HG02943 (cell line): ENCODE measurements around the gene BBS4.
A peak's percentile ranks its signal among the peaks of the same experiment; 100 is the strongest.
"Not testable (repeated sequence)": the region's sequence is repeated elsewhere in the genome, so short reads cannot be mapped to it uniquely, and the experiment has no call there.

Experiments used
- ATAC-seq: cut with Tn5 transposase; IDR thresholded peaks from one replicate; pipeline ENCODE4 v1.9.1; 2021; ENCODE audit warnings: mild to moderate bottlenecking, low read depth, moderate library complexity; ENCODE audit not compliant: unreplicated experiment

Gene BBS4, protein sequence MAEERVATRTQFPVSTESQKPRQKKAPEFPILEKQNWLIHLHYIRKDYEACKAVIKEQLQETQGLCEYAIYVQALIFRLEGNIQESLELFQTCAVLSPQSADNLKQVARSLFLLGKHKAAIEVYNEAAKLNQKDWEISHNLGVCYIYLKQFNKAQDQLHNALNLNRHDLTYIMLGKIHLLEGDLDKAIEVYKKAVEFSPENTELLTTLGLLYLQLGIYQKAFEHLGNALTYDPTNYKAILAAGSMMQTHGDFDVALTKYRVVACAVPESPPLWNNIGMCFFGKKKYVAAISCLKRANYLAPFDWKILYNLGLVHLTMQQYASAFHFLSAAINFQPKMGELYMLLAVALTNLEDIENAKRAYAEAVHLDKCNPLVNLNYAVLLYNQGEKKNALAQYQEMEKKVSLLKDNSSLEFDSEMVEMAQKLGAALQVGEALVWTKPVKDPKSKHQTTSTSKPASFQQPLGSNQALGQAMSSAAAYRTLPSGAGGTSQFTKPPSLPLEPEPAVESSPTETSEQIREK

DNA sequence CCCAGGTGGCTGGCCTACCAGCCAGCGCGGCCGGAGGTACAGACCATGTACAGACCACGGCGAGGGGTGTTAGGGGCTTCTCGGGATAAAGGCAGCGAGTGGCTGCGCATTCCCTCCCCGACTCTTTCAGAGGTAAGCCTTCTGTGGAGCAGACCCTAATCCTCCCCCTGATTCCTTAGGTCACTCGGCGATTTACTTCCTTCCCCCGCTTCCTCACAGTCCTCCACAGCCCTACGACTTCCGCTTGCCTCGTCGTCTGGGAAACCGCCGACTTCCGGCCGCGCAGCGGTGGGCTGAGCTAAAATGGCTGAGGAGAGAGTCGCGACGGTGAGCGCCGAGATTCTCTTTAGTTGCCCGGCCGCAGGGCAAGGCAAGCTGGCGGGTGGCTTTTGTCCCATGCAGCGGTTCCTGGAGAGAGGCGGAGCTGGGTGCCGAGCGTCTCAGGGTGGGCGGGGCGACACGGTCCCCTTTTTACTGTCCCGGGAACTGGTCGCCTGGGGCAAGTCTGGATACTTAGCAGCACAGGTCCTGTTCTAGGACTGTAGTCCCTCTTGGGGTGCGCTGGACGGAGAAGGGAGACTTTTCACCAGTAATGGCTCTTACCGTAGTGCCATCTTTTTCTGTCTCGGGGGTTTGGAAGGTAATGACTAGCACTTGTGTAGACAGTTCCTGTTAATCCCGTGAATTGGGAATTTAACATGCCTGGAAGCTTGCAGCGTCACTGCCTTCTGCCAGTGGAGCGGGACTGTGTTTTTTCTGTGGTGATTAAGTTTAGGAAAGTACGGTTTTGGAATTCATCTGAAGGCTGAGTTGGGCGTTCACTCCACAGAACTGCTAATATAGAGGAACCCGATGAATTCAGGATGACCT is at the start of gene BBS4, which contains the start of gene HIGD2B:
Gene BBS4, plus strand, starts transcription at position 283 of the 870 bp plus-strand sequence. Its CDS starts 21 bp downstream, at position 304.
Gene HIGD2B, minus strand, starts transcription at position 258 of the 870 bp plus-strand sequence. CDS start 9,808 bp downstream, outside the sequence.
- ATAC-seq: peak; percentile 85

DNA sequence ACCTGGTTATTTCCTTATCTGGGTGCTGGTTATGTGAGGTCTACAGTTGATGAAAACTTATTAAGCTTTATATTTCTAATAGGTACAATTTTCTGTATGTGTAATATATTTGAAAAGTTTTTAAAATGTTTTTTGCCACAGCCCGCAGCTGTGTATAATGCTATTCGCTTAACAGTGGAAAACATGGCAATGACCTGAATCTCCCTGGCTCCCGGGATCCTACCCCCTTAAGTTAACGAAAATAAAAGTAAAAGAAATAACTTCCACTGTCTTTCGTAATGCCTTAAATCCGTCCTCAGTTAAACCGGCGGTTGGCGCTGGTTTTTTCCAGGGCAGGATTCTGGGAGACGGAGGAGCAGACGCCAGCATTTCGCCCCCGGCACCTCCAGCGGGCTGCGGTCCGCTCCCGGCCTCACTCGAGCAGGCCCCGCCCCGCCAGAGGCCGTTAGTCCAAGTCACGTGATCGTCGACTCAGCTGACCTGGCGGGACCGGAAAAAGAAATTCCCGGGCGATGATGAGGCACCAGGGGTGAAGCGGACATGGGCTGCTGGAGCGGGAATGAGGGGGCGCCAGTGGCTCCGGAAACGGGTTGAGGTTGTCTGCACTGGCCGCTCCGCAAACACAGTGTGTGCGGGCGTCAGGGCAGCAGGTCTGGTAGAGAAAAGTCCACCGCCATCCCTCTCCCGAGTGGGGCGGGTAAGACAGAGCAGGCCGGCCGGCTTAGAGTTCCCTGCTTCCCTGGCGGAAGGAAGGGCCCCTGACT is 49.3 kb upstream of the BBS4 start:
- peak; percentile 69 for ATAC-seq

DNA sequence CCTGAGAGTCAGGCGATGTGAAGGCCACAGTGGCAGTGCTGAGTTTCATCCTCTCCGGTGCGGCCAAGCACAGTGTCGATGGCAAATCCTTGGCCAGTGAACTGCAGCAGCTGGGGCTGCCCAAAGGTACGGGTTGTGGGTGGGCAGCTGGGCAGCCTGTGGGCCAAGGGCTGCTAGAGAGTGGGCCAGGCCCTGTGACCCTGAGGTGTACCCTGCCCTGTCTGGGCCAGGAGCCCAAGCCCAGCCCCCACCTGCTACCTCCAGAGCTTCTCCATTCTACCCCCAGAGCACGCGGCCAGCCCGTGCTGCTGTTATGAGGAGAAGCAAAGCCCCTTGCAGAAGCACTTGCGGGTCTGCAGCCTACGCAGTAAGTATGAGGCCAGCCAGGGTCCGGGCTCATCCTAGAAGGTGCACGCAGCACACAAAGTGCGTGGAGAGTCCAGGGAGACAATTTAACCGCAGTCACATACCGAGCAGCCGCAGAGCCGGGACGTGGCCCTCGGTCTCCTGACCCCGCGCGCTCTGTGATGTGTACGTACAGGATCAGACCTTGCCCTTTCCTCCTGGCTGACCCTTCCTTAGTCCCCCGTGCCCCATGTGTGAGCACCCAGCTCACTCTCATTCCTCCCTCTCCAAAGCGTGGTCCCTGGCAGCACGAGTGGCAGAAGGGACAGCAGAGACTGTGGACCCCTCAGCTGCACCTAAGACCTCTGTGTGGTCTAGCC is 46.1 kb upstream of the BBS4 start:
- ATAC-seq: not testable (repeated sequence)

DNA sequence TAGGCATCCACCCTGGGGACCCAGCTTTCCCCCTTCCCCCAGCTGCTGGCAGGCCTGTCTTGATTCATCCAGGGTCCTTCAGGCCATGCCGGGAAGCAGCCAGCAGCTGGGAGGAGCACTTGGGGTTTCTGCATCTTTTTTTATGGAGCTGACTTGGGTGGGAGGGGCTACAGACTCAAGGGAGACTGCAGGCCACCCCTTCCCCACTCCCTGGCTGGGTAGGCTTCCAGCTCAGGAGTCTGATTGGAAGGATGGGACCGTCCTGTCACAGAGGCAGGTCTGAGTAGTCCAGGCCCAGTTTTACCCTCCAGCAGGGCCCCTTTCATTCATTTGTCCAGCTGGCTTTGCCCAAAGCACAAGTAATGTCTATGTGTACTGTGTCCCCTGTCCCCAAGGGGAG is 43.7 kb upstream of the BBS4 start:
- ATAC-seq: not testable (repeated sequence)

DNA sequence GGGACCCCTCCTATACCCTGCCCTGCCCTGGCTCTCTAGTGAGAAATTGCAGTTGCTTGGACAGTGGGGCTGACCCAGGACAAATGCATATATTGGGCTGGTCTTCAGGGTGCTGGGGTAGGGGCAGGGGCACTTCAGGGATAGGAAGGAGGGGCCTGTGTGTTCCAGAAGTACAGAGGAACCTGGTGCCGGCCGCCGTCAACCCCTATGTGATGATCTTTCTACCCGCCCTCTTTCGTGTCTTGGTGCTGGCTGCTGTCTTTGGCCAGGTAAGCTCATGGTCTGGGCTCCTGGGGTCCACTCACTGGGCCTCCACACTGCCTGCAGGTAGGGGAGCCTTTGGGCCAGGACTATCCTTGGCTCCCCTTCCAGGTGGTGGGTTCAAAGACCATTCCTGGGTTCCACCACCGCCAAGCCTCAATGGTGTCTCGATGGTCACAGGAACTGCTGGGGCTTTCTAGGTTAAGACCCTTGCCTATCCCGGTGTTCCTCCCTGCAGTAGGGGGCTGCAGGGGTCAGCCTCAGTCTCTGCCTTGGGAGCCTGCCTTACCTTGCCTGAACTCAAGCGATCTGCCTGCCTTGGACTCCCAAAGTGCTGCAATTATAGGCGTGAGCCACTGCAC is 37.3 kb upstream of the BBS4 start:
- not testable (repeated sequence) for ATAC-seq

DNA sequence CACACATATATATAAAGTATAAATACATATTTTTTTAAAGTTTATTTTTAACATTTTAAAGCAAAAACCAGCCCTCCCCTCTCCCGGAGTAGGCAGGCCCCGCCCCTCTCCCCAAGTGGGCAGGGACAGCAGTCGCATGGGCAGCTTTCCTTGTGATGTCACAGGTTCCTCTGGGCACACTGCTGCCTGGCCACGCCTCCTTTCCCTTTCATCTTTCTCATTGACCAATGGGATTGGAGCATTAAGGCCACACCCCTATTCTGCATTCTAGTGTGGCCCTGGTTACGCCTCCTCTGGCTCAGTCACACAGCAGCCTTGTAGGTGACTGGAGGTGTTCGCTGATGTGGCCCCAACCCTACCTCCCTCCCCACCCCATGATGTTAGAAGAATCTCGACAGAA is 31.6 kb upstream of the BBS4 start, which contains the start of gene GOLGA6B:
Gene GOLGA6B, plus strand, starts transcription at position 301 of the 400 bp plus-strand sequence. Its CDS starts 41 bp downstream, at position 342.
- ATAC-seq: not testable (repeated sequence)

DNA sequence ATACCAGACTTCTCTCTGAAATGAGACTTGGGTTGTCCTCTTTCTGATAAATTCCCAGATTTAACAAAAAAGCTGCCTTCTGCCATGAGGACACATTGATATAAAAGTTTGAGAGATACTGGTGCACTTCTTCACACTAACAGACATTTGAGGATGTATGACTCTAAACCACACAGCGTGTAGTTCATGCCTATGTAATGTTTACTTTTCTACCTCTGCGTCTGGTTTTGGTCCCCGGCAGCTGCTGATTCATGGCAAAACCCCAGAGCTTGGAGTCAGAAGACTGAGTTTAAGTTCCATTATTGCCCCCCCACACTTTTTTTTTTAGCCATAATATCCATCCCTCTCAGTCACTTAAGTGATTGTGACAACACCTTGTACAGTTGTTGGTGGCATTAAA is 30.0 kb upstream of the BBS4 start:
- not testable (repeated sequence) for ATAC-seq

DNA sequence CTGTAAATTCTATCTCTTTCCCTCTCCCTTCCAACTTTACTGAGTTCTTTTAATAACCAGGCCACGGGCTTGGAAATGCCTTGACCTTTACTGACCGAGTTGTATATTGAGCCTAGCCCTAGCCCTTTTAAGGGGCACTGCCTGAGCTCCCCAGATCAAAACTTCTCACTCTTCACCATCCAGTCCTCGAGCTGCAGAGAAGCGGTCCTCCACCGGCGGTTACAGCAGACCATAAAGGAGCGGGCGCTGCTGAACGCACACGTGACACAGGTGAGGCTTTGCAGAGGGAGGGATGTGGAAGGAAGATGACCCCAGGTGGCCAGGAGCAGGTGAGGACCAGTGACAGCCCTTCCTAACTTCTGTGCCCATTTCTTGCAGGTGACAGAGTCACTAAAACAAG is 24.9 kb upstream of the BBS4 start:
- not testable (repeated sequence) for ATAC-seq

DNA sequence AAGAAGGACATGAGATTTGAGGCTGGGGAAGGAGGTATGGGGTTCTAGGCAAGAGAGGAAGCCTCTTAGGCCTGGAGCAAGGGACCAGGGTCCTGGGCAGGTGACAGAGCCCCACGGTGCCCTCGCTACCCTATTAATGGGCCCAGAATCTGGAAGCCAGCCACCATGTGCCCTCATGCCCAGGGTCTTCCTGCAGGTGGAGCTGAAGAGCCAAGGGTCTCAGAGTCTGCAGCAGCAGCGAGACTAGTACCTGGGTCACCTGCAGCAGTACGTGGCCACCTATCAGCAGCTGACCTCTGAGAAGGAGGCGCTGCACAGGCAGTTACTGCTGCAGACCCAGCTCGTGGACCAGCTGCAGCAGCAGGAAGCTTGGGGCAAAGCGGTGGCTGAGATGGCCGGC is 22.1 kb upstream of the BBS4 start:
- ATAC-seq: not testable (repeated sequence)

DNA sequence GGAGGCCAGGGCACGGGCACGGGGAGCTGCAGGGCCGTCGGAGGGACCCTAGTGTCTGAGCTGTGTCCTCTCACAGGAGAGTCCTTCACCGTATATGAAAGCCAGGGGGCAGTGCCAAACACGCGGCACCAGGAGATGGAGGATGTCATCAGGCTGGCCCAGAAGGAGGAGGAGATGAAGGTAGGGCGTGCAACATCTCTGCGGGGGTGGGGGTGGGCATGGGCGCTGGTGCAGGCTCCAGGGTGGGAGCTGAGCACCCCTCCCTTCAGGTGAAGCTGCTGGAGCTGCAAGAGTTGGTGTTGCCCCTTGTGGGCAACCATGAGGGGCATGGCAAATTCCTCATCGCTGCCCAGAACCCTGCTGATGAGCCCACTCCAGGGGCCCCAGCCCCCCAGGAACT is 20.3 kb upstream of the BBS4 start:
- ATAC-seq: not testable (repeated sequence)

DNA sequence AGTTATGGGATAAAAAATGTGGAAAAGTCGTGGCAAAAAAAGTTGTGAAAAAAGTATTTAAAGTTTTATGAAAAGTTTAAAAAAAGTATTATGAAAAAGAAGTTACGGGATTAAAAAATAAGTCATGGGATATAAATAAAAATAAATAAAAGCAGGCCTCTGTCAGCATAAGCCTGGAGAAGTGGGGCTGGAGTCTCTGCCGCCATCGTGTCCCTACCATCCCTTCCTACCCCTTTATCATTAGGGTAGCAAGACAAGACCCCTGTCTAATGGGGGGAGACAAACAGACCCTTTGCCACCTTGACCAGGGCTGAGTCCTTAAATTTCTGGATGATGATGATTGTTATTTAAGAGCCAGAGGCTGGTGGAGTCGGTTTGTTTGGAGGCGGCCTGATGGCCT is 16.2 kb upstream of the BBS4 start:
- not testable (repeated sequence) for ATAC-seq

DNA sequence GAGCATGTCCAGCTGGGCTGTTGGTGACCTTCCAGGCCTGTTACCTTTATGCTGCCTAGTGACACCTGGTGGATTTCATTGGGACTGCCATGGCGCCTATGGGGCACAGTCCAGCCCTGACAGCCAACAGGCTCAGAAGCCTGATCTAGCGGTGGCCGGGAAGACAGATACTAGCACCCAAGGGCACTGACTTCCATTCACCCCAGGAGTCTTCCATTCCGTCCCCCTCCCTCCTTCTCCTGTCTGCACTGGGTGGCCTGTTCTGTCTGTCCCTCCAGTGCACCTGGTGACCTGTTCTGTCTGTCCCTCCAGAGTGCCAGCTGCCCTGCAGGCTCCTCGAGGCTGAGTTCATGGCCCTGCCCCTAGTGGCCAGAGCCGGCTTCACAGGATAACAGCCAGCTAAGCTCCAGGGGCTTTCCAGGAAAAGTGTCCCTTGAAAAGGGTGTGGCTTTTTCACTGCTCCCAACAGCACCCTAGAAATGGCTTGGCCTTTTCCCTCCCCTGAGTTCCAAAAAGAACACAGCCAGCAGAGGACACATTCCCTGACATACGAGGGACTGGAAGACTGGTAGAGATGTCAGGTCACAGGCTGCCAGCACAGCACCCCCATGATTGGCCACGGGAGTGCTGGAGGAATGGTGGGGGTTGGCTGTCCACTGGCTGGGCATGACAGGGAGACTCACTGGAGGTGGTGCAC is 15.2 kb upstream of the BBS4 start:
- not testable (repeated sequence) for ATAC-seq

DNA sequence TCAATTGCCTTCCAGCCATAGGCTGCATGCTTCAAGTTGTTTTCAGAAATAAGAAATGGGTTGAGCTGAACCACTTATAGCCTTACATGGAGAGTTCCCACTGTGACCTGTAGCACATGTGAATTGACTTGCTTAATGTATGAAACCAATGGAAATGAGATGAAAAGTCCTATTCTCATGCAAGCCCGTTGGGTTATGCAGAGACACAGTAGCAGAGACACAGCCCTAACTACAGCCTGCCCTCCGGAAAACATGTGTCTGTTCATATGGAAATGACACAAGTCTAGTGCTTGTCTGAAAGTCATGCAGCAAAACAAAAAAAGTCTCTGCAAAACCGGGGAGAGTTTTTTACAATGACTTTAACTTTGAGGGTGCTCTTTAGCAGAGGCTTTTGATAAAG is 14.5 kb upstream of the BBS4 start:
- ATAC-seq: no peak

DNA sequence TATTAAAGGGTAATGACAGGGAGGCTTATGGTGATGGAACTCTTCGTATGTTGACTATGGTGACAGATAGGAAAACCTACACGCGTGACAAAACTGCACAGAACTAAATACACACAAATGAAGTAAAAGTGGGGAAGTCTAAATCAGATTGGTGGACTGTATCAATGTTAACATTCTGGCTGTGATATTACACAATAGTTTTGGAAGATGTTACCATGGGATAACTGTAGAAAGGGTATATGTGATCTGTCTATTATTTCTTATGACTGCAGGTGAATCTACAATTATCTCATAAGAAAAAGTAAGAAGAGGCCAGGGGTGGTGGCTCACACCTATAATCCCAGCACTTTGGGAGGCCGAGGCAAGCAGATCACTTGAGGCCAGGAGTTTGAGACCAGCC is 9.2 kb upstream of the BBS4 start:
- no peak for ATAC-seq

DNA sequence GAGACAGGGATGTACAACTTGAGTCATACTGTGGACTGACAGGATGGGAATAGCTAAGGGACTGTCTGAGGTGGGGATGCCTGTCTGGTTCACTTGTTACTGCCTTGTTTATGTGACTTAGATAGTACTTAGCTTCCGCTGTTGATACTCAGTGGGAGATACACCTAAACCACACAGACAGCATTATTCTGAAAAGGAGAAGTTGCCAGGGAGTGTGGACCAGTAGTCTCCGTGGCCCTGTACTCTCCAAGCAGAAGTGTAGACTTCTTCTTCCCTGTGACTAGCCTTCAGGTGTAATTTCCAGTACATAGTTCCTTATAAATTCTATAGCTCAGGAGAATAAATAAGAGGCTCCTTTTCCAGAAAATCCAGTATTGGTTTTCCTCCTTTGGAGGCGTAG is 5.1 kb upstream of the BBS4 start:
- ATAC-seq: no peak

DNA sequence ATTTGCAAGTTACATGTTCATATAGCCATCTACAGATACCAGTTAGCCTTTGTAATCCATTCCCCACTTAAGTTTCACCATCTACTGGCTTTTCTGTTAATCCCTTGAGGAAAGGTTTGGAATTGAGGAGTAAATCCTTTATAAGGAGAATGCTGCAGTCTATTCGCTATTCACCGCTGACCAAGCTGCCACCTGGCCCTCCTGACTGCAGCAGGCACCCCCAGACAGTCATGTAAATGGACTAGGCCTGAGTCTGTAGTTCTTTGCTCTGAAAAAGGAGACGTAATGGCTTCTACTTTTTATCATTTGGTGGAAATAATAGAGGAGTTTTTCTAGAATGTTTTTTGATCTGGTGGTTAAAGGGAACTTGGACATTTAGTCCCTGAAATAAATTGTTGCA is 3.2 kb upstream of the BBS4 start:
- ATAC-seq: no peak

DNA sequence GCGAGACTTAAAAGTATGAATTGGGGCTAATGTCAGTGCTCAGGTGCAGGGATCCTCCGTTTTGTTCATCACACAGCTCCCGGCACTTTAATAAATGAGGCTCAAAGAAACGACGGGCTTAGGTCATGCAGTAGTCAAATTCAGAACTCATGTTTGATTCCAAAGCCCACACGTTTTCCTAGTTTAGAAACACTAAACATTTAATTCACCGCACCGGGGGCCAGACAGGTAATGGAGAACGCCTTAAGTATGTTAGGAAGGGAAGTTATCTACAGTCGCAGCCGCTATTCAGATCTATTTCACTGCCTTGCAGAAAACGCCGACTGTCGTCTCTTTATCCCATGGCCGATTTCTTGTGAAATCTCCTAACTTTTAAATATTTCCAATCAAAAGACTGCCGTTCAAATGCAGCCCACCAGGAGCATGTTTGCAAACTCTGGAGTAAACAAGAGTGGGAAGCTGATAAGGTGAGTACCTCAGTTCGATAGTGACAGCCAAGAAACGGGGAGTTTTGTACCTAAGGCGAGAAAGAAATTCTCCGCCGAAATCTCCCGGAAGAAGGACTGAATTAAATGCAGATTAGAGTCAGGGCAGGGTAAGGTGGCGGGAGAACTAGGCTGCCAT is 594 bp upstream of the BBS4 start:
- ATAC-seq: peak; percentile 8

DNA sequence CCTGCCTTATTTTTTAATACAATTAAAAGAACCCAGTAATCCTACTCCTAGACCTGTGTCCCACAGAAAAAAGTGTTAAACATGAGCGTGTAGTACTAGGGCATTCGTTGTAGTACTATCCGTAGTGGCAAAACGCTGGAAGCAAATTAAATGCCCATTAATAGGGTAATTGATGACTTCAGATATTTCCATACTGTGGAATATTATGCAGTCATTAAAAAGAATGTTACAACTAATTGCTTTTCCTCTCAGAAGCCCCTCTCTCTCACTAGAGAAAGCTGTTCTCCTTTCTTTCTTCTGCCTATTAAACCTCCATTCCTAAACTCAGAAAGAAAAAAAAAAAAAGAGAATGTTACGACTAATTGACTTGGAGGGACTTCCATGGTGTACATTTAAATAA is 2.7 kb downstream of the BBS4 start:
- no peak for ATAC-seq
